Measurements from ENCODE around the gene PHACTR1. TPM values are rescaled to one million over a fixed set of nuclear protein-coding genes. Genes with fewer than 3 reads are reported as not detected.

PHACTR1 gene
- total and polyA plus RNA-seq, 9 of the 15 experiments (the other 6 are each of a cell fraction or from before 2014, with no cell fraction given) = 11.5 to 32.6 (median 22.0) TPM

GRCh38 chr6:13319891-13320564, 603.5 kb downstream of the PHACTR1 start (continued):
- TF ChIP-seq, protein P1, sequence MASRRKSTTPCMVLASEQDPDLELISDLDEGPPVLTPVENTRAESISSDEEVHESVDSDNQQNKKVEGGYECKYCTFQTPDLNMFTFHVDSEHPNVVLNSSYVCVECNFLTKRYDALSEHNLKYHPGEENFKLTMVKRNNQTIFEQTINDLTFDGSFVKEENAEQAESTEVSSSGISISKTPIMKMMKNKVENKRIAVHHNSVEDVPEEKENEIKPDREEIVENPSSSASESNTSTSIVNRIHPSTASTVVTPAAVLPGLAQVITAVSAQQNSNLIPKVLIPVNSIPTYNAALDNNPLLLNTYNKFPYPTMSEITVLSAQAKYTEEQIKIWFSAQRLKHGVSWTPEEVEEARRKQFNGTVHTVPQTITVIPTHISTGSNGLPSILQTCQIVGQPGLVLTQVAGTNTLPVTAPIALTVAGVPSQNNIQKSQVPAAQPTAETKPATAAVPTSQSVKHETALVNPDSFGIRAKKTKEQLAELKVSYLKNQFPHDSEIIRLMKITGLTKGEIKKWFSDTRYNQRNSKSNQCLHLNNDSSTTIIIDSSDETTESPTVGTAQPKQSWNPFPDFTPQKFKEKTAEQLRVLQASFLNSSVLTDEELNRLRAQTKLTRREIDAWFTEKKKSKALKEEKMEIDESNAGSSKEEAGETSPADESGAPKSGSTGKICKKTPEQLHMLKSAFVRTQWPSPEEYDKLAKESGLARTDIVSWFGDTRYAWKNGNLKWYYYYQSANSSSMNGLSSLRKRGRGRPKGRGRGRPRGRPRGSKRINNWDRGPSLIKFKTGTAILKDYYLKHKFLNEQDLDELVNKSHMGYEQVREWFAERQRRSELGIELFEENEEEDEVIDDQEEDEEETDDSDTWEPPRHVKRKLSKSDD (conservative IDR thresholded peaks at IDR 0.05; ENCODE audit: low read length) = no peak
- TF ChIP-seq ZNF830 (CRISPR knock-in tag; IDR thresholded peaks at IDR 0.05) = no peak
- TF ChIP-seq SMAD3 (CRISPR knock-in tag; conservative IDR thresholded peaks at IDR 0.05) = no peak
- TF ChIP-seq ZBTB7A (IDR thresholded peaks at IDR 0.05; ENCODE audit: borderline replicate concordance, control insufficient read depth, low read depth, low read length) = no peak
- 0 out of 2 replicates have a peak, but pooled peaks have one; percentile 31 for TF ChIP-seq GATA2 (CRISPR knock-in tag; IDR thresholded peaks at IDR 0.05)
- no peak for TF ChIP-seq ELF2 (CRISPR knock-in tag; IDR thresholded peaks at IDR 0.05)
- TF ChIP-seq NFIC (IDR thresholded peaks at IDR 0.05) = peak; percentile 95
- no peak for TF ChIP-seq CREBBP (IDR thresholded peaks at IDR 0.05; ENCODE audit: low read depth, low read length)
- peak; percentile 65; the same call in 1 of the 2 replicates for TF ChIP-seq MTA3 (IDR thresholded peaks at IDR 0.05; ENCODE audit: borderline replicate concordance)
- TF ChIP-seq RBM15 (IDR thresholded peaks at IDR 0.05; ENCODE audit: insufficient read depth, low read length) = no peak
- TF ChIP-seq TBL1XR1 (IDR thresholded peaks at IDR 0.05; ENCODE audit: low read length in 2 of 2) = peak; percentile 23 to 80; a peak in 3 of 4 replicates
- no peak for TF ChIP-seq TSHZ1 (CRISPR knock-in tag; IDR thresholded peaks at IDR 0.05)
- TF ChIP-seq CBFA2T3 (IDR thresholded peaks at IDR 0.05) = peak; percentile 98
- TF ChIP-seq SAP30 (IDR thresholded peaks at IDR 0.05; ENCODE audit: borderline replicate concordance, insufficient read depth, low read depth, low read length, poor library complexity, severe bottlenecking) = no peak
- TF ChIP-seq, protein P2, sequence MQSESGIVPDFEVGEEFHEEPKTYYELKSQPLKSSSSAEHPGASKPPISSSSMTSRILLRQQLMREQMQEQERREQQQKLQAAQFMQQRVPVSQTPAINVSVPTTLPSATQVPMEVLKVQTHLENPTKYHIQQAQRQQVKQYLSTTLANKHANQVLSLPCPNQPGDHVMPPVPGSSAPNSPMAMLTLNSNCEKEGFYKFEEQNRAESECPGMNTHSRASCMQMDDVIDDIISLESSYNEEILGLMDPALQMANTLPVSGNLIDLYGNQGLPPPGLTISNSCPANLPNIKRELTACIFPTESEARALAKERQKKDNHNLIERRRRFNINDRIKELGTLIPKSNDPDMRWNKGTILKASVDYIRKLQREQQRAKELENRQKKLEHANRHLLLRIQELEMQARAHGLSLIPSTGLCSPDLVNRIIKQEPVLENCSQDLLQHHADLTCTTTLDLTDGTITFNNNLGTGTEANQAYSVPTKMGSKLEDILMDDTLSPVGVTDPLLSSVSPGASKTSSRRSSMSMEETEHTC (IDR thresholded peaks at IDR 0.05) = no peak
